ENCODE results near the gene DLGAP1. TPM values are rescaled to one million over a fixed set of nuclear protein-coding genes. Genes with fewer than 3 reads are reported as not detected.
"Not testable (repeated sequence)": the region's sequence is repeated elsewhere in the genome, so short reads cannot be mapped to it uniquely, and the experiment has no call there.

The DLGAP1 gene
- total RNA-seq: 0.52 TPM

DNA sequence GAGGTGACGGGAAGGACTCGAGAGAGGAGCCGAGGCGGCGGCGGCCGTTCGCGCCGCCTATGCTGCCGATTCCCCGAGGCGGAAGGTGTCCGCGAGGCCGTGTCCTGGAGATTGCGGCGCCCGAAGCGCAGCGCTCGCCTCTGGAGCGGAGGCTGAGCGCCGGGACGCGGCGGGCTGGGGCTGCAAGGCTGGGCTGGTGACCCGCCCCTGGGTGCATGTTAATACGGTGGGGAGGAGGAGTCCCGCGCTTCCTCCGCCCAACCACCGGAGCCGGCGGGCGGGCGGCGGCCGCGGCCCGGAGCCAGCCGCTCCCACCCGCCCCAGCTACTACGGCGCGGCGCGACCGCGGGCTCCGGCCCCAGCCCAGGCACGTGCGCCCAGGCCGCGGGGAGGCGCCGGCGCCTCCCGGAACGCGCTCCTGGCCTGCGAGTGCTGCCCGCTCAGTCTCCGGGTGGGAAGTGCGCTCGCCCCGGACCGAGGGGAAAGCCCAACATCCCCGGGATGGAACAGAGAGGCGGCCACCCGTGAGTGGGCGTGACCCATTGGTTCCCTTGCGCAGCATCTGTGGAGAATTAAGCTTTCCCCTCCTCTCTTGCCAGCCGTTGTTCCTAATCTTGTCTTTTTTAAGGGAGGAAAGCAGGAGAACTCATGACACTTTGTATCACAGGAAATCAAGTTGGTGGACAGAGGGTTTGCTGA lies at the start of gene DLGAP1:
TSS of gene DLGAP1 (minus strand) at position 195 of the 699 bp plus-strand sequence.
- no peak for DNase-seq (ENCODE audit: low spot score)

DNA sequence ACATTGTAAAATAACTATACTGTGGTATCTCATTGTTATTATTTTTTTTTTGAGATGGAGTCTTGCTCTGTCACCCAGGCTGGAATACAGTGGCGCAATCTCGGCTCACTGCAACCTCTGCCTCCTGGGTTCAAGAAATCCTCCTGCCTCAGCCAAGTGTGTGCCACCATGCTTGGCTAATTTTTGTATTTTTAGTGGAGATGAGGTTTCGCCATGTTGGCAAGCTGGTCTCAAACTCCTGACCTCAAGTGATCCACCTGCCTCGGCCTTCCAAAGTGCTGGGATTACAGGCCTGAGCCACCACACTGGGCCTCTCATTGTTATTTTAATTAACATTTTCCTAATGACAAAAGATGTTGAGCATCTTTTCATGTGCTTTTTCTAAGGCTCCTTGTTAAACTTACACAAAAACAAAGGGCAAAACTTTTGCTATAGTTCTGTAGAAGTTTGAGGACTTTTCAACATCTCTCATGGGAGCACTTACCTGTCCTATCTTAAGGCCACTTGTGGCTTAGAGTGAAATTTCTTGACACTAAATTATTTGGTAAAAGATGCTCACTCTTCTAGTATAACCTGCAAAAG lies 39.7 kb upstream of the DLGAP1 start:
- not testable (repeated sequence) for DNase-seq (ENCODE audit: low spot score)

DNA sequence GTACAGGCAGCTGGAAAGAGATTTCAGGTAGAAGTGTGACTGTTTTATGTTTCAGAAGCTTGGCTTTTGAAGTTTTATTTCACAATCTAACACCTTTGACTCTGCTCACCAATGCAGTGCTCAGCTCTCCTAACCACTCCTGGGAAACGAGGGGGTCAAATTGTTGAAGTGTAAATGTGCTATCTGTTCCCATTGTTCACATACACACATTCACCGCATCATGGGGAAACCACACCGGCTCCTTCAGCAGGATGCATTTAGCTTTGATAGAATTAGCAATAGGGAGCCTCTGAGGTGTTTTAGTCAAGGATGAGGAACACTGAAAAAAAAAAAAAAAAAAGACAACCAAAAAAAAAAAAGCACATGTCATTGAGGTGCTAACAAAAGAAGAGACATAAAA lies 13.4 kb upstream of the DLGAP1 start:
- DNase-seq (ENCODE audit: low spot score): no peak

DNA sequence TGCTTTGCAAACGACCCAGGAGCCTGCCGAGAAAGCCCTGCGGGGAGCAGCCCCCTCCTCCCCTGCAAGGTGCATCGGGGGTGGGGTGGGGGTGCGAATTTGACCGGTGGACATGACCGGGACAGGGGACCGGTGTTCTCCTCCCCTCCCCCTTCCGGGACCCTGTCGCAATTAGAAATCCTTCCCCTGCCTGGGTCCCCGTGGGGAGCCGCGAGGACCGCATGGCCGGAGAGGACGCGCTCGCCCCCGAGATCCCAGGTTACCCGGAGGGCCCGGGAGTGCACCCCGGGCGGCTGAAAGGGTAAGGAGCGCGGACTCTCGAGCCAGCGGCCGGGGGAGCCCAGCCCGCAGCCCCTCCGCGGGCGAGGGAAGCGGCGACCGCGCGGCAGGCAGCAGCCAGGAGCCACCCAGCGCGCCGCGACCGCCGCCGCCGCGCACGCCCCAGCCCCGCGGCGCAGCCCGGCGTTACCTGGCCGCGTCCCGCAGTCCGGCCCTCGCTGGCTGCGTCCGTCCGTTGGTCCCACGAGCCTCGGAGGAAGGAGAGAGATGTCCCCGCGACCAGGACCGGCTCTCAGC lies 482 bp downstream of the DLGAP1 start:
- no peak for DNase-seq (ENCODE audit: low spot score)

DNA sequence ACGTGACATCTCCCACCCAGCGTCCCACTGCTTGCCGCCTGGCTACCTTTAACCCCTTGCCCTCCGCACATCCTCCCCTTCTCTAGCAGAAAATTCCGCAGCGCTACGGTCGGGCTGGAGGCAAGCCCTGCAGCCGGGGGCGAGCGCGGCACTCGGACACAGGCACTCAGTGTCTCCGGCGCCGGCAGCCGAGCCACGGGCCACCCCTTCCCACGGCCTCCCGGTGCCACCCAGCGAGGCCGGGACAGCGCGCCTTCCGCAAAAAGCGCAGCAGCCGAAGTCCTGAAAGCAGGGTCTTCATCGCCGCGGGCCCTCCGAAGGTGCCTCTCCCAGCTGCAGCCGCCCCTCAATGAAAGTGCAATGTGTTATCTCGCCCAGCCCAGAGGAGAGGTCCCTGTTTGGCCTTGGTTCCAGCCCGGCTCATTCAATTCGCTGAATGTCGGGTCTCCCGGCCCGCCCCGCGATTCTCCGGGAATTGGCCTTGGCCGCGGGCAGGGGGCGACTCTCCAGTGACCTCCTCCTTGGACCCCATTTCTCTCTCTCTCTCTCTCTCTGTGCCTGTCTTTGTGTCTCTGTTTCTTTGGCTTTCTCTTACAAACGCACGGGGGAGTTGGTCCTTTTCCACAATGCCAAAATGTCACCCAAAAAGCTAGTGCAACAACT lies 1.1 kb downstream of the DLGAP1 start:
- DNase-seq (ENCODE audit: low spot score): no peak

DNA sequence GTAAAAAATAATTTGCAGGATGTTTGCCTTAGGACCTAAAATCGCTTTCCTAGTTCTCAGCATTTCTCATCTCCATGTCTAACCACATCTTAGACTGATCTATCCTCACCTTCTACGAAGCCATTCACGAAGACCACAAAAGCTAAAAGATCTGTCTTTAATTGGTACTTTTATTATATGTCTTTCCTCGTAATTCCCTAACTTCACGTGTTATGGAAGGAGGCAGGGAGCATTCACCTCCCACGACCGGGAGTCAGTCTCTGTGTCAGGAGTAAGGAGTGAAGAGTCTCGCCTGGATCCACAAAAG lies 1.6 kb downstream of the DLGAP1 start:
- DNase-seq (ENCODE audit: low spot score): no peak

DNA sequence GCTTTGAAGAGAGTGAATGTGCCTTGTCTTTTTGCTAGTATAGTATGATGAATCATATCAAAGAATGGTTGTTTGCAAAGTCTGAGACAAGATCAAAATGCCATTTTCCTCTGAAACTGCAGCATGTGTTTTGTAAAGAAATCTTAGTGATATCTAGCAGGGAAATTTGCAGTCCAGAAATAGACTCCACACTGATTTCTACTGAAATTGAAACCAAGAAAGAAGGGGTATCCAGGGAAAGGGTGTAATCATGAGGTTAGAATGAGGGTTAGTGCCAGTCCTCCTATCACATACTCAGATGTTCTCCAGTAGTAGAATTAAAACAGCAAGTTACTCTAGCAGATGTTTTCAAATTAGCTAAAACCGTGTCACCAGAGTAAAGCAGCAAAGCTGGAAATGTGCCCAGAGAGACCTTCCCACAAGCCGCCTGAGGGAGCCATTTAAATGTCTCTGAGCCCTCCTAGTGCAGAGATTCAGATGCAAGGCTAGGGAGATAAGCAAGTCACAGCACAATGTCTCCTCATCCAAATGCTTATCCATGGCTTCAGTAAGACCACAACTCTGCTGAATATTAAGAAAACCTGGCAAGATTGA lies 4.9 kb downstream of the DLGAP1 start:
- no peak for DNase-seq (ENCODE audit: low spot score)

DNA sequence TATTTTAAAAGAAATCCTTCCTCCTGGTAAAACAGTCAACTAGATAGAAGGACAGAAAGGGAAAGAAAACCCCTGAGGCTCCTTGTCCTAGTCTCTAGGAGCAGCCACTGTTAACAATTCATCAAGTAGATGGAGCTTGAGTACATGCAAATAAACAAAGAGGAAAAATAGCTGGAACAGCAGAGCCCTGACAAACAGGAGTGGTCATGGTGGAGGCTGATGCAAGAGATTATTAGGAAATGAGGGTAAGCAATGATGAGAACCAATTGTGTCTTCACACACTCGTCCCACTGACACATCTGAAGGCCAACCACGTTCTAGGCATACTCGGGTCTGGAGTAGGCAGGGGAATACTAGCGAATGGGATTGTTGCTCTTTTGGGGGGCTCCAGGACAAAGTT lies 9.2 kb downstream of the DLGAP1 start:
- DNase-seq (ENCODE audit: low spot score): no peak

DNA sequence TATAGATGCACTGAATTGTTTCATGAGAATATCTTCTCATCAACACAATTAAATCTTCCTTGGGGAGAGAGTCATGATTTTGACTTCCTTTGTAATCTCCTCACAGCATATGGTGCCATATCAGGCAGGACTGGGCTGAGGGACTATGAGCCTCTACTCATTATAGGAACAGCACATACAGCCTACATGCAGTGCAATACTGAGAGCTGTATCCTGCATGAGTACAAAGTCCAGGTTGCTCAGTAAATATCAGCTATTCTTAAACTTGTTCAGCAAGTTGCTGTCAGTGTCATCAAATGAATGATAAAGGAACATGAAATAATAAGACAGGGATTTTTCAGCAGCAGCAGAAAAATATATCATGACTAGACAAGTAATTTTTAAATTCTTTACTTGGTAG lies 10.8 kb downstream of the DLGAP1 start:
- no peak for DNase-seq (ENCODE audit: low spot score)

DNA sequence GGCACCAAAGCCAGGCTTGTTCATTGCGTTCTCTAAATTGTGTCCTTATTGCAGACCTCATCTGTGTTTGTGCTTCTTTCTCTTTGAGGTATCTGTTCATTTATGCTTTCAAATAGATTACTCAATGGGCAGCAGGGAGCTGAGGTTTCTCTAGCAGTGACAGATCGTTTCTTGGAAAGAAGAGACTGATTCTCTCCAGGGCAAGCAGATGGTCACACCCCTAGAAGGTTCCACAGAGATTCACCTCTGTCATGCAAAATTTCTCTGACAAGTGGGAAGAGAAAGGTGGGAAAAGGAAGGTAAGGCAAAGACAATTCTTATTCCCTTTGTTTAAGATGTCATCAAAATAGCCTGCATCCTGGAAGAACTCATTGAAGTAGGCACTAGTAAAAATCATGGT lies 14.0 kb downstream of the DLGAP1 start:
- DNase-seq (ENCODE audit: low spot score): no peak

DNA sequence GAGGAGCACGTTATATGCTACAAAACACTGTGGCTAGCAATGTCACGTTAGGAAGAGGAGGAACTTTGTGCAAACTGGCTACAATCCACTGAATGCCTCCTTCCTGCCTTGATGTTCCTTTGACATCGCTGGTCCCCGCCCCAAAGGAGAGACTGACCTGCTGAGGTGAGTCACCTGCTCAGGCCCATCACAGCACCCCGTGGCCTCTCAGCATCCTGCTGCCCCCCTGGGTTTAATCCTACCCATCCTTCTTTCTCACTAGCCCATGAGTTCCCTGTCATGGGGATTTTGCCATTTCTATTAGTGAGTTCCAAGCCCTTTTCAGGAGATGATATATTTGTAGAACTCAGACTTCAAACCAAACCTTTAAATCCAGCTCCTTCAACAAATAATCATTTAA lies 16.2 kb downstream of the DLGAP1 start:
- no peak for DNase-seq (ENCODE audit: low spot score)

DNA sequence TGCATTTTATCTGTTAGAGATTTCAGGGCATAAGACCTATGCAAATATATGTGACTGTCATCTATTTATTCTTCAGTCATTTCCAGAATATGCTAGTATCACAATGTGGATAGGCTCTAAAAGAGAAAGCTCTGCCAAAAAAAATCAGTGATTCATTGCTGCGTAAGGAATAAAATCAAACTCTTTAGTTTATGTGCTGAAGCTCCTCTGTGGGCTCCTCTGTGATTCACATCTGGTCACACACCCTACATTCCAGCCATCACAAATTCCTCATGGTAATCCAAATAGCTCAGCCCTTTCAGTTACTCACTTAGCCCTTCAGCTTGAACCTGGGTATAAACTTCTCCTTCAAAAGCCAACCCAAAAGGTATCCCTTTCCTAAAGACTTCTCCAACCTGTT lies 21.4 kb downstream of the DLGAP1 start:
- no peak for DNase-seq (ENCODE audit: low spot score)

DNA sequence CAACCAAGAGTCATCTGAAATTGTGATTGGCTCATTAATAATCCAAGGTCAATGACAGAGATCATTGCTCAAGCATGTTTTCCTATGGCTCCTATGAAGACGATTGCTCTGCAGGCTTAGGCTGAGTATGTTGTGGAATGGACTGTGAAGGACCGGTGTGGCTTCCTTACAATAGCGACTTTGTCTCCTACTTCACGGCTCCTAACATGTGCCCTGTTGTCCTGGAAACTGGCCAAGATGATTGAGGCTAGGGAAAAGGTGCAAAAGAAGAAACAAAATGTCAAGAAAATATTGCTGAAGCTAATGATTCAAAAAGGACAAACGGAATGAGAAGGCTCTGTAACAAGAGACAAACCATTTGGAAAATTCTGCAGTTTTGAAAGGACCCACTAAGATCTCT lies 24.3 kb downstream of the DLGAP1 start:
- DNase-seq (ENCODE audit: low spot score): no peak

DNA sequence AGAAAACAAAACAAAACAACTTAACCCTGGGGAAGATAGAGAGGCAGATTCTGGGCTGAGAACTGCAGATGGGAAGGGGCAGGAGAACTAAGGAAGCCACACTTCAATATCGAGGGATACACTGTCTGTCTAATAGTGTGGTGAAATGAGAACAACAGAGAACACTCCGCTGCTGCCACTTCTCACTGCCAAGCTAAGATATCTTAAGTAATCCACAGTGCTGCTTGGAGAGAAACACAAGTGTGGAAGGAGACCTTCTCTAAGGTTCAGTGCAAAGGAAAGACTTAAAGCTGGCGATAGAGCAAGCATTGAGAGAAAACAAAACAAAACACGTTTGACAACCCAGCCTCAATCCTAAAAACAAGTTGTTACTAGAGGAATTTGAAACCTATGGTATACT lies 37.4 kb downstream of the DLGAP1 start:
- no peak for DNase-seq (ENCODE audit: low spot score)

DNA sequence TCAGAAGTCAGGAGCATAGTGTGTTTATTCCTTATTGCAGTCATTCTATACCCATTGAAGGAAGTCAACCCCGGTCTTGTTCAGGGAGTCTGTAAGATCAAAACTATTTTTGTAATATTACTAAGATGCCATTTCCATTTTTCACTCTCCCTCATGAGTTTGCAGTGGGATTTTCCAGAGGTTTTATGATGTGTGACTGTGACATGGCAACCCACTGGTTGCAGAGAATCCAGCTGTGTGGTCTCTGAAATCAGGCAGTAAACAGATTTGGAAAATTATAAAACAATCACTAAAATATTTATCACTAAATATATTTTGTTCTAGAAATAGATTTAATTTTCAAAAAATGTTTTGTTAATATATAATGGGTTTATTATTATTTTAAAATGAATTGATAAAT lies 38.1 kb downstream of the DLGAP1 start:
- no peak for DNase-seq (ENCODE audit: low spot score)

DNA sequence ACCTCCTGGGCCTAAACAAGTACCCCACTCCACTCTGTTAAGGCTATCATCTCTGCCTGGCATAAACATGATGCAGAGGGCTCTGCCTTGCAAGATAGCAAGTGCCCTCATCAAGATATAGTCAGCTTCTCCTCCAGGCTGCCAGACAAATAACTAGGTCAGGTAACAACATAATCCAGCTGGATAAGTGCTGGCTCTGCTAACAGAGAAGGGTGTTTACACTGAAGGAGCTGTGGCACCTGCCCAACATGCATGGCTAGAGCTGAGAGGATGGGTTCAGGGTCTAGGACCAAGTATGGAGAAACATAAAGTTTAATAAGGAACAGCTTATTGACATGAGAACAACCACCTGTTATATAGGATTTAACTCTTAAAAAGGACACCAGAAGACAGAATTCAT lies 42.8 kb downstream of the DLGAP1 start:
- no peak for DNase-seq (ENCODE audit: low spot score)

DNA sequence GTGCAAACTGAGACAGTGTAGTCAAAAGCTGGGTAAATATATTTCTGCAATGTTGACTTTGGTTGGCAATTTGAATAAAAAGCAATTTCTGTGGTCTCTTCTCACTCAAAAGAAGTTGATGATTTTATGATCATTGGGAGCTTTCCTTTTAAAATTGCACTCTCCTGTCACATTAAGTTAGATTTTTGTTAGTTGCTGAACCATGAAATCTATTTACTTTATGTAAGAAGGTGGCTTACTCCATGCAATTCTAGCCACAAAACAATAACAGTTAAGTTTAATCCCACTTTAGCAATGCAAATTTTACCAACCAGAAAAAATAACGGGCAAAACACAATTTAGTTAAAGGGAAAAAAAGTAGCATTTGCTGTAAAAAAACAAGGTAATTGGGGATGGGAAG lies 48.3 kb downstream of the DLGAP1 start:
- no peak for DNase-seq (ENCODE audit: low spot score)

DNA sequence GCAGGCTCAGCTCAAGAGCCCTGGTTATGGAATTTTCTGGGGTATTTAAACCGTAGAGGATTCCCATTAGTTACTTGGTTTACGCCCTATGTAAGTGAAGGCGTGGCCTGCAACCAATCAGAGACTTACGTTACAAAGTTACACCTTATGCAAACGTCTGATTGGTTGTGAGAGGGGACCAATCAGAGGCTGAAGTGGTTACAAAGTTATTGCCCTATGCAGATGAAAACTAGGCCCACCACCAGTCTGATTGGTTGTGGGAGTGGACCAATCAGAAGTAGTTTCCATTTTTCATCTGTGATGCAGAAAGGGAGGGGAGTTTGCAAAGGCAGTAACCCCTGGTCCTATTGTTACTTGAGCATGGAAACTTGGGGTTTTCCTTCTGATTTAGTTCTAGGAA lies 49.1 kb downstream of the DLGAP1 start:
- DNase-seq (ENCODE audit: low spot score): no peak

DNA sequence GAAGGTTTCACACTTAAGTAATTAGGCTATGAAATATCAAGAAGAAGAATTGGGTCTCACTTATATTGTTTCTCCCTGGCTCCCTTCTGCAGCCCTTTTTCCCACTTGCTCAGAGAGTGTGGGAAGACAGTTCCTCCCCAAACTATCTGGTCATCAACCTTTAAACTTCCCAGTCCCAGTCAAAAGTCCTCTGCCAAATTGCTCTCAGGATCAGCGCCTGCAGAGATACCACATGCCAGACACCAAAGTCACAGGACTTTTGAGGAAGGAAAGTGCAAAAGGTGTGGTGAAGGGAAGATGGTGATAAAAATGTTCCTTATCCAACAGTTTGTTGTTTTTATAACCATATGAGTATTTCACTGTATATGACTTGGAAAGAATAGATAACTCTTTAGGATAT lies 51.3 kb downstream of the DLGAP1 start:
- DNase-seq (ENCODE audit: low spot score): no peak

DNA sequence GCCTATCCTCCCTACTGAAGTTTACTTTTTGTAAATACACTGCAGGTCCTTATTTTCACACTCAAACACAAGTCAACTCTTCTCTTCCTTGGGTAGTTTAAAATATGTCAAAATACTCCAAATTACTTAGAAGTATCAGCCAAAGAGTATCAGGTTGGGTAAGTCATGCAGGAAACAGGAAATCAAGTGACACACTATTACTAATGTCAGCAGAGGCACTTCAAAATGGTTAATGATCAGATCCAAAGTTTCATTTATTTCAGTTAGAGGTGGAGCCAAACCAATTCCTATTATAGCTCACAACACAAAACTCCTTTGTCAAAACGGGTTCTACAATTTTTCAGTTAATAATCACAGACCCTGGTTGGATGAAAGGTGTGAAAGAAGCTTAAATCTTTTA lies 54.2 kb downstream of the DLGAP1 start:
- no peak for DNase-seq (ENCODE audit: low spot score)

DNA sequence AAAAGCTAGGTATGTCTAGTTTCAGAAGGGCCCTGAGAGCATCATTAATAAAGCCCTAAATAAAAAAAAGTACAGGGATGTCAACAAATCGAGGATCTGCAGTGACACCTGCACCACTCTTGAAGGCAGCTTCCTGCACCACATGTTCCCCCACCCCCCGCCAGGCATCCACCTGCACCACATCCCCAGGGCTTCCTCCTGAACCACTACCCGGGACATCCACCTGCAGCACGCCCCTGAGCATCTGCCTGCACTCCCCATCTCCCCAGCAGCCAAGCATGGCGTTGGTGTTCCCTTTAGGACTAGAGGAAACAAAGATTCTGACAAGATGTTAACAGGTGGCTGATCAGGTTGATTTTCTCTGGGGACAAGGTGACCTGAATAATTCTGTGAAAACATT lies 55.2 kb downstream of the DLGAP1 start:
- DNase-seq (ENCODE audit: low spot score): no peak

DNA sequence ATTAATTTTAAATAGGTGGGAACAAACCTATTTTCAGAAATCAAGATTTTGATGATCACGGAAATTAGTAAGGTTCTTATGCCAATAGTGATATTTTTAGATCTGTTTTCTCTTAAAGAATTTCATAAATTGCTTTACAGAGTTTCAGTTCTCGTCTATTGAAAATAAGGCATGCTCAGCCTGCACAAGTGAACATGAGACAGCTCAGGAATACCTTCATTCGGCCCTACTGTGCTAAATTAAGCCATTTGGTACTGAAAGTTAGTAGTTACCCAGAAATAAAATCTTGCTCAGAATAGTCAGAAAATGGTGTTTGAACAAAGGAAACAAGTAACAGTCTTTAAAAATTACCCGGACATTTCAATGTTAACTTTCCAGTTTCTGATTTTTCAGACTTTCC lies 60.4 kb downstream of the DLGAP1 start:
- no peak for DNase-seq (ENCODE audit: low spot score)

DNA sequence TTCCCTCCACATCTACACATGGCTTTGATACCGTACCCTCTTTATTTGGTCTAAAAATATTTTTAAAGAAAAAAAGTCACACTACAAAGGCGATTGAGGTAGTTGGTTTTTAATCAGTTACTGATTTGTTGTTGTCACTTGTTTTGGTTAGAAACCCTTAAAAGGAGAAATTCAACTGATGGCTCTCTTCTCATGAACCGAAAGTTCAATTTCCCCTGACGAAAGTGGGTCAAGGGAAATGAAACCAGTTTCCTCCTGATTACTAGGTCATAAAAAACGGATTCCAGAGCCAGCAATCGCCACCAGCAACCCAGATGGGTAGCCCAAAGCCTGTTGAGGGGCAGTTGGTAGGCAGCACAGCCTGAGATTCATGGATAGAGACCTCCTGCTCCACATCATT lies 63.2 kb downstream of the DLGAP1 start:
- no peak for DNase-seq (ENCODE audit: low spot score)
